SK-N-DZ (cell line): Measurements from ENCODE around the gene PRKCE.

Source experiments
- DNase-seq: peaks from one replicate; pipeline ENCODE4 v3.0.0-alpha.2; 2015; ENCODE audit warnings: low spot score

The PRKCE gene

GRCh38 chr2:46071074-46071473 lies 419.6 kb downstream of the PRKCE start:
- DNase-seq: no peak

GRCh38 chr2:46072101-46072820 lies 420.8 kb downstream of the PRKCE start:
- no peak for DNase-seq

- DNase-seq: no peak
Observed at GRCh38 chr2:46073540-46074046, 422.1 kb downstream of the PRKCE start.

GRCh38 chr2:46074501-46074900 lies 423.0 kb downstream of the PRKCE start:
- DNase-seq: no peak

GRCh38 chr2:46075848-46076247 lies 424.4 kb downstream of the PRKCE start:
- no peak for DNase-seq

GRCh38 chr2:46076251-46076650 lies 424.8 kb downstream of the PRKCE start:
- no peak for DNase-seq

- DNase-seq: no peak
Observed at GRCh38 chr2:46076875-46077274, 425.4 kb downstream of the PRKCE start.

GRCh38 chr2:46077522-46078107 lies 426.1 kb downstream of the PRKCE start:
- no peak for DNase-seq

- DNase-seq: no peak
Observed at GRCh38 chr2:46079985-46080560, 428.6 kb downstream of the PRKCE start.

GRCh38 chr2:46082531-46083485 lies 431.3 kb downstream of the PRKCE start:
- no peak for DNase-seq

GRCh38 chr2:46086578-46087070 lies 435.1 kb downstream of the PRKCE start:
- no peak for DNase-seq

GRCh38 chr2:46087492-46087891 lies 436.0 kb downstream of the PRKCE start:
- DNase-seq: no peak

GRCh38 chr2:46091004-46091403 lies 439.5 kb downstream of the PRKCE start:
- no peak for DNase-seq

GRCh38 chr2:46091961-46092667 lies 440.6 kb downstream of the PRKCE start:
- DNase-seq: no peak

GRCh38 chr2:46094689-46095088 lies 443.2 kb downstream of the PRKCE start:
- DNase-seq: no peak

- no peak for DNase-seq
Observed at GRCh38 chr2:46095830-46096229, 444.4 kb downstream of the PRKCE start.

GRCh38 chr2:46096260-46096659 lies 444.8 kb downstream of the PRKCE start:
- DNase-seq: no peak

- DNase-seq: no peak
Observed at GRCh38 chr2:46097714-46098480, 446.4 kb downstream of the PRKCE start.

GRCh38 chr2:46098621-46099062 lies 447.2 kb downstream of the PRKCE start:
- DNase-seq: no peak
